GM21737 (cell line): ENCODE results near the gene GRIP2.

Source experiments
- ATAC-seq: cut with Tn5 transposase; IDR thresholded peaks from one replicate; pipeline ENCODE4 v1.9.1; 2021; ENCODE audit warnings: mild to moderate bottlenecking, moderate library complexity; ENCODE audit not compliant: unreplicated experiment

The GRIP2 gene

DNA sequence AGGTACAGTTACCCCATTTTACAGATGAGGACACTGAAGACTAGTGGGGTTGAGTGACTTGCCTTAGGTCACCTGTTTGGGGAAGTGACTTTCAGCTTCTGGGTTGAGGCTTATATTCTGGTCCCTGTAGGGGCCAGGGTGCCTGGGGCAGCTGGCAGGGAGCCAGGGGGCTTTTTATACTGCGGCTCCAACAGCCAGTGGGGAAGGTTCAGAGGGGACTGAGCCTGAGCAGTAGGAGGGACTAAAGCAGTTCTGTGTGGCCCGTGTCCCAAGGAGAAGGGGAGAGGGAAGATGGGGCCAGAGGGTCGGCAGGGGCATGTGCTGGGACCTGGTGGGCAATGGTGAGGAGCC is 100.0 kb downstream of the GRIP2 start:
- ATAC-seq, result no peak

GRCh38 chr3:14439501-14440167 is 100.5 kb downstream of the GRIP2 start:
- ATAC-seq, result no peak
